PC-3 (cell line): Measurements from ENCODE around the gene MAP7. TPM values are rescaled to one million over a fixed set of nuclear protein-coding genes. Genes with fewer than 3 reads are reported as not detected.

Source experiments
- ATAC-seq: fragments of 200-7000 bp; cut with Tn5 transposase; 2 replicates; pipeline ENCODE4 v1.9.1; 2020; ENCODE audit warnings: mild to moderate bottlenecking, moderate library complexity
- BruUV-seq: library from RNA; stranded (reverse); fragments of 400-500 nt; replicated peaks from 2 replicates; lab custom pipeline; 2021; lab: Mats Ljungman, UMichigan
- CTCF ChIA-PET: fragments of 300-600 bp; sonication (Branson Sonifier 250); formaldehyde crosslinking; loops from one replicate; lab custom pipeline; 2022; ENCODE audit warnings: antibody characterized with exemption; lab: Charles Lee
- POLR2A ChIA-PET: fragments of 300-600 bp; sonication (Branson Sonifier 250); formaldehyde crosslinking; loops from one replicate; lab custom pipeline; 2022; ENCODE audit warnings: antibody characterized with exemption; ENCODE audit not compliant: unreplicated experiment; lab: Charles Lee
- DNase-seq: peaks from one replicate; pipeline ENCODE4 v3.0.0-alpha.2; 2015
- H2AFZ ChIP-seq: fragments of 300-600 bp; sonication (generic); 2 replicates; pipeline ENCODE4 v1.6.0; 2016; ENCODE audit warnings: antibody characterized with exemption, low read length
- H3F3A ChIP-seq: fragments of 300-600 bp; sonication (generic); one replicate; pipeline ENCODE4 v1.6.0; 2017; ENCODE audit warnings: antibody characterized with exemption, low read length, control low read depth, mild to moderate bottlenecking; ENCODE audit not compliant: unreplicated experiment
- H3K27ac ChIP-seq: fragments of 300-600 bp; sonication (generic); 2 replicates; pipeline ENCODE4 v1.5.1; 2016; ENCODE audit warnings: mild to moderate bottlenecking, low read length
- H3K27me3 ChIP-seq: fragments of 300-600 bp; sonication (generic); 2 replicates; pipeline ENCODE4 v1.6.1; 2016; ENCODE audit warnings: low read length, mixed read lengths
- H3K36me3 ChIP-seq: fragments of 300-600 bp; sonication (generic); 2 replicates; pipeline ENCODE4 v1.6.1; 2016; ENCODE audit warnings: low read depth, mixed run types, low read length, mixed read lengths
- H3K4me1 ChIP-seq: fragments of 300-600 bp; sonication (generic); 2 replicates; pipeline ENCODE4 v1.5.1; 2016; ENCODE audit warnings: low read length; ENCODE audit not compliant: insufficient read depth
- H3K4me2 ChIP-seq: fragments of 300-600 bp; sonication (generic); 2 replicates; pipeline ENCODE4 v1.6.0; 2016; ENCODE audit warnings: low read length
- H3K4me3 ChIP-seq: fragments of 300-600 bp; sonication (generic); 2 replicates; pipeline ENCODE4 v1.5.1; 2016; ENCODE audit warnings: mild to moderate bottlenecking, low read length, mixed read lengths
- H3K79me2 ChIP-seq: fragments of 300-600 bp; sonication (generic); 2 replicates; pipeline ENCODE4 v1.6.1; 2017; ENCODE audit warnings: low read length, mixed read lengths
- H3K9ac ChIP-seq: fragments of 300-600 bp; sonication (generic); 2 replicates; pipeline ENCODE4 v1.6.0; 2016; ENCODE audit warnings: mild to moderate bottlenecking, low read length
- H3K9me2 ChIP-seq: fragments of 300-600 bp; sonication (generic); replicated peaks from 2 replicates; pipeline ENCODE4 v1.6.1; 2016; ENCODE audit warnings: mixed run types, low read length, mixed read lengths
- H3K9me3 ChIP-seq: fragments of 300-600 bp; sonication (generic); 2 replicates; pipeline ENCODE4 v1.6.1; 2016; ENCODE audit warnings: low read length, mixed read lengths
- H4K20me1 ChIP-seq: fragments of 300-600 bp; sonication (generic); 2 replicates; pipeline ENCODE4 v1.6.1; 2016; ENCODE audit warnings: low read length, mixed read lengths
- CTCF ChIP-seq: fragments of 300-600 bp; sonication (generic); conservative IDR thresholded peaks from 2 replicates; pipeline ENCODE4 v1.5.1; 2017; ENCODE audit warnings: antibody characterized with exemption, low read depth, mild to moderate bottlenecking, low read length
- EZH2 ChIP-seq: fragments of 300-600 bp; sonication (generic); IDR thresholded peaks from one replicate; pipeline ENCODE4 v1.6.1; 2017; ENCODE audit warnings: antibody characterized with exemption, mild to moderate bottlenecking, low read length; ENCODE audit not compliant: unreplicated experiment
- EZH2phosphoT487 ChIP-seq: fragments of 300-600 bp; sonication (generic); IDR thresholded peaks from 2 replicates; pipeline ENCODE4 v1.6.1; 2018; ENCODE audit warnings: mild to moderate bottlenecking, antibody characterized with exemption, low read length, borderline replicate concordance
- intact Hi-C: fragments of 100-400 bp; cut with micrococcal nuclease; formaldehyde crosslinking; loops from 2 replicates; pipeline ENCODE4 v1.9.0; 2023
- total RNA-seq: library from RNA; depleted of rRNA; stranded (reverse); fragments of >200 nt; gene quantifications from 2 replicates; pipeline ENCODE4 v1.2.3, GENCODE V29; 2014

MAP7 gene
- total RNA-seq, 1 experiment from 2014 or later = 13.9 TPM

GRCh38 chr6:136446579-136447187 is 103.5 kb downstream of the MAP7 start:
- Histone ChIP-seq H3K4me3 (no peak overlapping the region), H3F3A (no peaks in the 10 kb centered on the region), H3K27me3 (no peaks in the 10 kb centered on the region), H4K20me1 (no peaks in the 10 kb centered on the region), H3K9me2 (no peaks in the 10 kb centered on the region), H3K27ac (no peak overlapping the region), H3K36me3 (no peaks in the 10 kb centered on the region; the same call in 1 of the 2 replicates), H2AFZ (no peak overlapping the region), H3K4me1 (no peaks in the 10 kb centered on the region), H3K4me2 (no peak overlapping the region), H3K9me3 (no peaks in the 10 kb centered on the region), H3K79me2 (peaks cover 3% of the 10 kb centered on the region; the same call in 1 of the 2 replicates), H3K9ac (no peak overlapping the region)
- no TSS peak for BruUV-seq
- TF ChIP-seq EZH2 = no peak
- TF ChIP-seq EZH2phosphoT487 = no peak
- TF ChIP-seq CTCF = no peak
- intact Hi-C loops = no loop called here
- CTCF ChIA-PET = no interaction called here
- POLR2A ChIA-PET = no interaction called here
- DNase-seq (no peak), ATAC-seq (no peak)

- ChIA-PET POLR2A (no interaction called here), CTCF (no interaction called here)
- Histone ChIP-seq H3K9me3 (no peaks in the 10 kb centered on the region), H3F3A (no peaks in the 10 kb centered on the region), H3K9me2 (no peaks in the 10 kb centered on the region), H3K4me2 (no peak overlapping the region), H3K27me3 (no peaks in the 10 kb centered on the region), H2AFZ (no peak overlapping the region), H3K4me3 (no peak overlapping the region), H3K4me1 (no peaks in the 10 kb centered on the region), H3K27ac (no peak overlapping the region), H4K20me1 (no peaks in the 10 kb centered on the region), H3K36me3 (no peaks in the 10 kb centered on the region), H3K9ac (no peak overlapping the region), H3K79me2 (peaks cover 3% of the 10 kb centered on the region; the same call in 1 of the 2 replicates)
- no TSS peak for BruUV-seq
- intact Hi-C loops = no loop called here
- DNase-seq (no peak), ATAC-seq (no peak)
- TF ChIP-seq CTCF (no peak), EZH2phosphoT487 (no peak), EZH2 (no peak)
These were observed 104.1 kb downstream of the MAP7 start for GRCh38 chr6:136446145-136446544.

GRCh38 chr6:136445063-136445462 is 105.2 kb downstream of the MAP7 start:
- DNase-seq (no peak), ATAC-seq (no peak)
- CTCF ChIA-PET = no interaction called here
- no peak overlapping the region for H2AFZ ChIP-seq
- H3K27me3 ChIP-seq = no peaks in the 10 kb centered on the region
- H3K27ac ChIP-seq = no peak overlapping the region
- H3K9ac ChIP-seq = no peak overlapping the region
- H3K79me2 ChIP-seq = peaks cover 3% of the 10 kb centered on the region; the same call in 1 of the 2 replicates
- no peaks in the 10 kb centered on the region for H3K36me3 ChIP-seq
- no peaks in the 10 kb centered on the region for H3K4me1 ChIP-seq
- intact Hi-C loops = no loop called here
- H3K9me2 ChIP-seq = no peaks in the 10 kb centered on the region
- H3K4me3 ChIP-seq = no peak overlapping the region
- no peak overlapping the region for H3K4me2 ChIP-seq
- POLR2A ChIA-PET = no interaction called here
- no TSS peak for BruUV-seq
- H3F3A ChIP-seq = no peaks in the 10 kb centered on the region
- H4K20me1 ChIP-seq = no peaks in the 10 kb centered on the region
- H3K9me3 ChIP-seq = no peaks in the 10 kb centered on the region
- TF ChIP-seq EZH2 (no peak), EZH2phosphoT487 (no peak), CTCF (no peak)
